KMS-11 (cell line): Measurements from ENCODE around the gene TAS1R2.

Source experiments
- H2AFZ ChIP-seq: fragments of 200-600 bp; sonication (generic); 2 replicates; pipeline ENCODE4 v1.6.1; 2016; ENCODE audit warnings: antibody characterized with exemption, mixed run types, low read depth
- H3K27ac ChIP-seq: fragments of 200-600 bp; sonication (generic); 2 replicates; pipeline ENCODE4 v1.6.1; 2016; ENCODE audit warnings: mild to moderate bottlenecking, mixed run types
- H3K27me3 ChIP-seq: fragments of 200-600 bp; sonication (generic); 2 replicates; pipeline ENCODE4 v1.6.1; 2017; ENCODE audit warnings: mild to moderate bottlenecking, low read depth, mixed run types, moderate library complexity; ENCODE audit not compliant: insufficient read depth
- H3K36me3 ChIP-seq: fragments of 200-600 bp; sonication (generic); 2 replicates; pipeline ENCODE4 v1.6.1; 2017; ENCODE audit warnings: mild to moderate bottlenecking, mixed run types; ENCODE audit not compliant: insufficient read depth
- H3K4me1 ChIP-seq: fragments of 200-600 bp; sonication (generic); 2 replicates; pipeline ENCODE4 v1.6.1; 2016; ENCODE audit warnings: mild to moderate bottlenecking, low read depth, mixed run types; ENCODE audit not compliant: poor library complexity, severe bottlenecking
- H3K4me2 ChIP-seq: fragments of 200-600 bp; sonication (generic); 2 replicates; pipeline ENCODE4 v1.7.0; 2016; ENCODE audit warnings: mild to moderate bottlenecking, mixed run types
- H3K4me3 ChIP-seq: fragments of 200-600 bp; sonication (generic); IDR thresholded peaks from 2 replicates; pipeline ENCODE4 v1.6.1; 2017; ENCODE audit warnings: low read depth, low read length, mixed read lengths; ENCODE audit not compliant: insufficient read depth
- H3K79me2 ChIP-seq: fragments of 200-600 bp; sonication (generic); 2 replicates; pipeline ENCODE4 v1.6.1; 2016; ENCODE audit warnings: low read depth, mixed run types; ENCODE audit not compliant: insufficient read depth
- H3K9ac ChIP-seq: fragments of 200-600 bp; sonication (generic); 2 replicates; pipeline ENCODE4 v1.6.1; 2016; ENCODE audit warnings: mild to moderate bottlenecking, mixed run types
- H4K20me1 ChIP-seq: fragments of 200-600 bp; sonication (generic); 2 replicates; pipeline ENCODE4 v1.6.1; 2016; ENCODE audit warnings: mild to moderate bottlenecking, mixed run types; ENCODE audit not compliant: insufficient read depth
- CTCF ChIP-seq: fragments of 200-600 bp; sonication (generic); conservative IDR thresholded peaks from 2 replicates; pipeline ENCODE4 v1.6.1; 2017; ENCODE audit warnings: low read depth, mild to moderate bottlenecking, antibody characterized with exemption, low read length, moderate library complexity, mixed read lengths

The TAS1R2 gene

GRCh38 chr1:18794561-18794960 is 64.9 kb downstream of the TAS1R2 start:
- no peak overlapping the region for H3K4me2 ChIP-seq
- no peak overlapping the region for H2AFZ ChIP-seq

GRCh38 chr1:18794051-18794450 is 65.4 kb downstream of the TAS1R2 start:
- Histone ChIP-seq H3K4me3 (no peak overlapping the region), H3K4me2 (no peak overlapping the region), H3K4me1 (no peaks in the 10 kb centered on the region), H2AFZ (no peak overlapping the region), H3K79me2 (no peaks in the 10 kb centered on the region), H3K9ac (no peak overlapping the region), H4K20me1 (no peaks in the 10 kb centered on the region), H3K36me3 (no peaks in the 10 kb centered on the region), H3K27ac (no peak overlapping the region), H3K27me3 (peaks cover 8% of the 10 kb centered on the region; the same call in 1 of the 2 replicates)
- no peak for TF ChIP-seq CTCF

More at GRCh38 chr1:18794561-18794960, 64.9 kb downstream of the TAS1R2 start:
- no peaks in the 10 kb centered on the region for H3K36me3 ChIP-seq
- H3K9ac ChIP-seq, result no peak overlapping the region
- H3K4me1 ChIP-seq, result no peaks in the 10 kb centered on the region
- H3K27ac ChIP-seq, result no peak overlapping the region
- peaks cover 5% of the 10 kb centered on the region; the same call in 1 of the 2 replicates for H3K27me3 ChIP-seq
- H3K4me3 ChIP-seq, result no peak overlapping the region
- TF ChIP-seq CTCF, result no peak
- H3K79me2 ChIP-seq, result no peaks in the 10 kb centered on the region
- H4K20me1 ChIP-seq, result no peaks in the 10 kb centered on the region

- no peak overlapping the region for H2AFZ ChIP-seq
- no peaks in the 10 kb centered on the region for H3K36me3 ChIP-seq
- H3K79me2 ChIP-seq, result no peaks in the 10 kb centered on the region
- no peak overlapping the region for H3K4me2 ChIP-seq
- no peaks in the 10 kb centered on the region for H4K20me1 ChIP-seq
- H3K4me1 ChIP-seq, result no peaks in the 10 kb centered on the region
- TF ChIP-seq CTCF, result no peak
- no peak overlapping the region for H3K4me3 ChIP-seq
- H3K27ac ChIP-seq, result no peak overlapping the region
- H3K27me3 ChIP-seq, result peaks cover 8% of the 10 kb centered on the region; the same call in 1 of the 2 replicates
- H3K9ac ChIP-seq, result no peak overlapping the region
These were observed 66.3 kb downstream of the TAS1R2 start for GRCh38 chr1:18793164-18793563.

- TF ChIP-seq CTCF, result no peak
- Histone ChIP-seq H3K4me2 (no peak overlapping the region), H3K79me2 (no peaks in the 10 kb centered on the region), H3K36me3 (no peaks in the 10 kb centered on the region), H3K27ac (no peak overlapping the region), H3K27me3 (peaks cover 8% of the 10 kb centered on the region; the same call in 1 of the 2 replicates), H3K9ac (no peak overlapping the region), H3K4me3 (no peak overlapping the region), H4K20me1 (no peaks in the 10 kb centered on the region), H2AFZ (no peak overlapping the region), H3K4me1 (no peaks in the 10 kb centered on the region)
These were observed 66.7 kb downstream of the TAS1R2 start for GRCh38 chr1:18792747-18793146.
